Measurements from ENCODE around the gene NSUN5.
"Not testable (repeated sequence)": the region's sequence is repeated elsewhere in the genome, so short reads cannot be mapped to it uniquely, and the experiment has no call there.

The NSUN5 gene

GRCh38 chr7:73308665-73309214 lies at the start of gene NSUN5:
TSS of gene NSUN5 (minus strand) at chr7:73308826. CDS start at chr7:73308790, 36 bp downstream.
- DNase-seq (ENCODE audit: low read depth): peak; percentile 84

GRCh38 chr7:73356159-73356558 lies 47.5 kb upstream of the NSUN5 start:
- DNase-seq (ENCODE audit: low read depth): no peak

GRCh38 chr7:73354821-73355220 lies 46.2 kb upstream of the NSUN5 start:
- no peak for DNase-seq (ENCODE audit: low read depth)

GRCh38 chr7:73354196-73354595 lies 45.6 kb upstream of the NSUN5 start:
- DNase-seq (ENCODE audit: low read depth): no peak

- DNase-seq (ENCODE audit: low read depth): no peak
Observed at GRCh38 chr7:73353243-73353642, 44.6 kb upstream of the NSUN5 start.

- no peak for DNase-seq (ENCODE audit: low read depth)
Observed at GRCh38 chr7:73352784-73353183, 44.2 kb upstream of the NSUN5 start.

- DNase-seq (ENCODE audit: low read depth): no peak
Observed at GRCh38 chr7:73351447-73352167, 43.0 kb upstream of the NSUN5 start.

- no peak for DNase-seq (ENCODE audit: low read depth)
Observed at GRCh38 chr7:73350306-73351068, 41.9 kb upstream of the NSUN5 start.

GRCh38 chr7:73349763-73350162 lies 41.1 kb upstream of the NSUN5 start:
- DNase-seq (ENCODE audit: low read depth): no peak

- DNase-seq (ENCODE audit: low read depth): no peak
Observed at GRCh38 chr7:73345951-73346350, 37.3 kb upstream of the NSUN5 start.

GRCh38 chr7:73345538-73345937 lies 36.9 kb upstream of the NSUN5 start:
- DNase-seq (ENCODE audit: low read depth): no peak

- no peak for DNase-seq (ENCODE audit: low read depth)
Observed at GRCh38 chr7:73343671-73344380, 35.2 kb upstream of the NSUN5 start.

- no peak for DNase-seq (ENCODE audit: low read depth)
Observed at GRCh38 chr7:73342645-73343044, 34.0 kb upstream of the NSUN5 start.

- no peak for DNase-seq (ENCODE audit: low read depth)
Observed at GRCh38 chr7:73341877-73342276, 33.3 kb upstream of the NSUN5 start.

- no peak for DNase-seq (ENCODE audit: low read depth)
Observed at GRCh38 chr7:73340514-73340913, 31.9 kb upstream of the NSUN5 start.

- no peak for DNase-seq (ENCODE audit: low read depth)
Observed at GRCh38 chr7:73338321-73338720, 29.7 kb upstream of the NSUN5 start.

- no peak for DNase-seq (ENCODE audit: low read depth)
Observed at GRCh38 chr7:73332447-73332846, 23.8 kb upstream of the NSUN5 start.

GRCh38 chr7:73330772-73331171 lies 22.1 kb upstream of the NSUN5 start:
- DNase-seq (ENCODE audit: low read depth): no peak

- DNase-seq (ENCODE audit: low read depth): no peak
Observed at GRCh38 chr7:73329861-73330581, 21.4 kb upstream of the NSUN5 start.

GRCh38 chr7:73328696-73329095 lies 20.1 kb upstream of the NSUN5 start:
- DNase-seq (ENCODE audit: low read depth): no peak

- not testable (repeated sequence) for DNase-seq (ENCODE audit: low read depth)
Observed at GRCh38 chr7:73327922-73328321, 19.3 kb upstream of the NSUN5 start, which contains the start of the genes FKBP6 and TRIM50. TSS of gene FKBP6 (plus strand) at chr7:73328161. CDS start at chr7:73328429, 268 bp downstream. TSS of gene TRIM50 (minus strand) at chr7:73328082. CDS start at chr7:73324787, 3,295 bp downstream.

GRCh38 chr7:73327449-73327848 lies 18.8 kb upstream of the NSUN5 start:
- DNase-seq (ENCODE audit: low read depth): not testable (repeated sequence)

All from activated T-helper 9 cell treated with anti-CD3 and anti-CD28 coated beads, Interleukin-2, amount 50 U/mL, for 16 hours (primary cell).